Testis (tissue), 3 donors: ENCODE results near the gene MAGI2. TPM values are rescaled to one million over a fixed set of nuclear protein-coding genes. Genes with fewer than 3 reads are reported as not detected.

Experiments used
- DNase-seq: peaks from one replicate; pipeline ENCODE4 v3.0.0-alpha.2; 2019
- H3K27ac ChIP-seq, 2 donors: fragments of 200-600 bp; sonication (generic); one replicate each; pipeline ENCODE4 v1.5.1; 2019
- H3K27me3 ChIP-seq: fragments of 200-600 bp; sonication (generic); one replicate; pipeline ENCODE4 v1.5.1; 2019
- H3K36me3 ChIP-seq: fragments of 200-600 bp; sonication (generic); one replicate; pipeline ENCODE4 v1.5.1; 2017; ENCODE audit warnings: low read depth; ENCODE audit errors: missing control alignments
- H3K4me1 ChIP-seq: fragments of 200-600 bp; sonication (generic); one replicate; pipeline ENCODE4 v1.5.1; 2019
- H3K4me3 ChIP-seq, 2 donors: fragments of 200-600 bp; sonication (generic); one replicate each; pipeline ENCODE4 v1.5.1; 2017 to 2019
- H3K9me3 ChIP-seq: fragments of 200-600 bp; sonication (generic); one replicate; pipeline ENCODE4 v1.5.1; 2017
- CTCF ChIP-seq, 3 experiments: fragments of 450-650 bp in 2 of 3; fragments of 200-600 bp in 1 of 3; sonication (generic) in 1 of 3; IDR thresholded peaks; one replicate each; pipeline ENCODE4 v1.5.1; 2016 to 2019; ENCODE audit warnings: antibody characterized with exemption in 3 of 3, mild to moderate bottlenecking in 2 of 3, moderate library complexity in 1 of 3
- POLR2A ChIP-seq: fragments of 450-650 bp; IDR thresholded peaks from one replicate; pipeline ENCODE4 v1.6.1; 2017; ENCODE audit warnings: antibody characterized with exemption, mild to moderate bottlenecking, moderate library complexity
- WGBS, 2 donors: methylation state at CpG; one replicate each; pipeline ENCODE4 v1.1.5; 2018; 5-methylcytosine and 5-hydroxymethylcytosine counted together
- intact Hi-C: fragments of 100-400 bp; cut with DNase I; formaldehyde crosslinking; loops from one replicate; pipeline ENCODE4 v1.15.1; 2023; ENCODE audit warnings: low total_unique reads
- polyA plus RNA-seq: library from polyadenylated mRNA; stranded (reverse); fragments of 350-450 nt; fragmentation: Illumina TruSeq; extraction: RNeasy Lipid Tissue Mini Kit (QIAGEN cat#74804); gene quantifications from one replicate; pipeline ENCODE4 v1.2.3, GENCODE V29; 2014; ENCODE audit warnings: low read depth, low replicate concordance; ENCODE audit not compliant: insufficient read depth
- total RNA-seq, 2 donors: library from RNA; depleted of rRNA; stranded (reverse); fragments of >200 nt; gene quantifications; one replicate each; pipeline ENCODE4 v1.2.3, GENCODE V29; 2016

Gene MAGI2
- total and polyA plus RNA-seq, 3 donors from 2014 or later, result 11.2 to 13.1 (median 12.4) TPM

DNA sequence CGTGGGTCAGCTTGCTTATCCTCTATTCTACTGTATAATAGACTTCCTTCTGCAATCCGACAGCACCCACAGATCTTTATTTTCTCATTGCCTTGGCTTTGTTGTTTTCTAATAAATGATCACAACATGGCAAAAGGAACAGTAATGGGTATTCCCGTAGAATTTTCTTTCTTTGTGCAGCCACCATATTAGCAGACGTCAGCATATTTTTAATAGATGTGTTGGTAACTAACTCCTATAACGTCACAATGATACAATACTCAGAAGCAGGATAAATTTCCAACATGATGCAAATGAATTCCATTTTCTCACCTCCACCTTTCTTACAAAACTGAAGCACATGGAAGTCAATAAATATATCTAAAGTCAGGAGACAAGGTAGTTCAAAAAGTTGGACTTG is 617.6 kb downstream of the MAGI2 start:
- DNase-seq, result no peak
- 92 to 99% methylated on average over 5 of the region's 5 CpGs for WGBS, 2 donors
- Histone ChIP-seq H3K27ac (no peak overlapping the region), H3K4me1 (no peaks in the 10 kb centered on the region), H3K9me3 (no peaks in the 10 kb centered on the region), H3K36me3 (no peaks in the 10 kb centered on the region), H3K27me3 (no peaks in the 10 kb centered on the region), H3K4me3 (no peak overlapping the region)
- intact Hi-C loops, result no loop called here
- no peak for TF ChIP-seq CTCF (IDR thresholded peaks at IDR 0.05)
- TF ChIP-seq POLR2A, result no peak

- 81 to 90% methylated on average over 1 of the region's 1 CpG for WGBS, 2 donors
- DNase-seq, result no peak
- intact Hi-C loops, result no loop called here
- no peak for TF ChIP-seq POLR2A
- TF ChIP-seq CTCF (IDR thresholded peaks at IDR 0.05), result no peak
- no peak overlapping the region for H3K4me3 ChIP-seq
- H3K9me3 ChIP-seq, result no peaks in the 10 kb centered on the region
- no peaks in the 10 kb centered on the region for H3K36me3 ChIP-seq
- H3K4me1 ChIP-seq, result no peaks in the 10 kb centered on the region
- H3K27me3 ChIP-seq, result no peaks in the 10 kb centered on the region
- H3K27ac ChIP-seq, result no peak overlapping the region
Observed at GRCh38 chr7:78828317-78828716, 625.1 kb downstream of the MAGI2 start.

- H3K9me3 ChIP-seq, result no peaks in the 10 kb centered on the region
- no peaks in the 10 kb centered on the region for H3K4me1 ChIP-seq
- TF ChIP-seq CTCF (IDR thresholded peaks at IDR 0.05) (no peak), POLR2A (no peak)
- no peak for DNase-seq
- 80 to 84% methylated on average over 4 of the region's 4 CpGs for WGBS, 2 donors
- intact Hi-C loops, result no loop called here
- H3K36me3 ChIP-seq, result no peaks in the 10 kb centered on the region
- H3K27me3 ChIP-seq, result no peaks in the 10 kb centered on the region
- H3K27ac ChIP-seq, result no peak overlapping the region
- H3K4me3 ChIP-seq, result no peak overlapping the region
Observed at GRCh38 chr7:78803501-78804127, 649.9 kb downstream of the MAGI2 start.

- TF ChIP-seq CTCF (IDR thresholded peaks at IDR 0.05), result no peak
- no peak for TF ChIP-seq POLR2A
Observed at GRCh38 chr7:78794101-78794500, 659.4 kb downstream of the MAGI2 start.

DNA sequence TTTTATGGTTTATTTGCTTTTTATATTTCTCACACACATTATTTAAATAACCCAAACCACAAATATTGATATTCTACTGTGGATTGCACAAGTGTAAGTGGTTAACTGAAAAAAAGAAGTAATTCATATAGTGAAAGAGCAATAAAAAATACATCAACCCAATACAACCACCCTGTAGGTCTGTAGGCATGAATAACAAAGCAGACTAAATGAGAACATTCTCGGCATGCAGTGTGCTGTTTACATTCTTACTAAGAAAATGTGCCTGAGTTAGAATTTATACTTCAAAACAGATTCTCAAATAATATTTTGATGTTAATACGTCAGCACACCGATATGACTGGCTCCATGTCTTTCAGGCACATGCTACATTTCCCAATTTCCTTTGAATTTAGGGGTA is 660.8 kb downstream of the MAGI2 start:
- TF ChIP-seq CTCF (IDR thresholded peaks at IDR 0.05) (no peak), POLR2A (no peak)
- Histone ChIP-seq H3K4me1 (no peaks in the 10 kb centered on the region), H3K27me3 (no peaks in the 10 kb centered on the region), H3K36me3 (no peaks in the 10 kb centered on the region), H3K9me3 (no peaks in the 10 kb centered on the region), H3K4me3 (no peak overlapping the region), H3K27ac (no peak overlapping the region)
- WGBS, 2 donors, result 90 to 92% methylated on average over 3 of the region's 3 CpGs
- intact Hi-C loops, result no loop called here
- no peak for DNase-seq

More at GRCh38 chr7:78794101-78794500, 659.4 kb downstream of the MAGI2 start:
- Histone ChIP-seq H3K4me1 (no peaks in the 10 kb centered on the region), H3K27ac (no peak overlapping the region), H3K36me3 (no peaks in the 10 kb centered on the region), H3K4me3 (no peak overlapping the region), H3K27me3 (no peaks in the 10 kb centered on the region), H3K9me3 (no peaks in the 10 kb centered on the region)
- intact Hi-C loops, result no loop called here
- 43 to 50% methylated on average over 2 of the region's 2 CpGs for WGBS, 2 donors
- DNase-seq, result no peak
